Measurements from ENCODE around the gene PAIP1. TPM values are rescaled to one million over a fixed set of nuclear protein-coding genes. Genes with fewer than 3 reads are reported as not detected.
"Not testable (repeated sequence)": the region's sequence is repeated elsewhere in the genome, so short reads cannot be mapped to it uniquely, and the experiment has no call there.

PAIP1 gene
- total RNA-seq: 10 to 100 TPM; 34.0 to 42.9 TPM

GRCh38 chr5:43556857-43557542 is at the start of gene PAIP1:
PAIP1 (minus strand) TSS chr5:43557077; CDS start chr5:43556846, 231 bp downstream.
- peak within 1 kb of the TSS; percentile 77 for H3K4me3 Mint-ChIP-seq

GRCh38 chr5:43606351-43606750 is 49.5 kb upstream of the PAIP1 start:
- peaks cover 42% of the 10 kb centered on the region for H3K36me3 Mint-ChIP-seq
- H3K4me1 Mint-ChIP-seq: peaks cover 46% of the 10 kb centered on the region
- CTCF ChIA-PET: interaction anchor here (1.3 to 2.5 kb wide), 2 partner anchors 24 to 122 kb away, joined by 3 to 14 read pairs; partner anchors contain the start of gene TMEM267
- DNase-seq: no peak
- no peak overlapping the region for H3K4me3 Mint-ChIP-seq
- no peaks in the 10 kb centered on the region for H3K27me3 Mint-ChIP-seq
- no peak for ATAC-seq
- H3K27ac Mint-ChIP-seq: no peak overlapping the region
- peaks cover 2% of the 10 kb centered on the region for H3K9me3 Mint-ChIP-seq (ENCODE audit: low read depth)

More at GRCh38 chr5:43556857-43557542, at the start of gene PAIP1:
- ATAC-seq (peak; percentile 91), DNase-seq (peak; percentile 90)
- CTCF ChIA-PET: interaction anchor here (0.6 to 2.8 kb wide), 5 partner anchors 9 to 362 kb away, joined by 3 to 11 read pairs (median 3); partner anchors contain the start of gene TMEM267
- H3K4me1 Mint-ChIP-seq: peaks cover 15% of the 10 kb centered on the region
- H3K27ac Mint-ChIP-seq: peak within 1 kb of the TSS; percentile 91
- H3K9me3 Mint-ChIP-seq (ENCODE audit: low read depth): no peaks in the 10 kb centered on the region
- H3K36me3 Mint-ChIP-seq: peaks cover 1% of the 10 kb centered on the region
- H3K27me3 Mint-ChIP-seq: peaks cover 9% of the 10 kb centered on the region

- Mint-ChIP-seq H3K27me3 (no peaks in the 10 kb centered on the region), H3K27ac (no peak overlapping the region), H3K4me3 (peak overlapping the region; percentile 94), H3K4me1 (peaks cover 50% of the 10 kb centered on the region), H3K9me3 (ENCODE audit: low read depth) (peaks cover 2% of the 10 kb centered on the region), H3K36me3 (peaks cover 36% of the 10 kb centered on the region)
- no peak for DNase-seq
- CTCF ChIA-PET: interaction anchor here (1.4 to 2.5 kb wide), 2 partner anchors 26 to 120 kb away, joined by 3 to 14 read pairs; no protein-coding TSS in a partner anchor
- ATAC-seq: no peak
These were observed 47.8 kb upstream of the PAIP1 start for GRCh38 chr5:43604699-43605098.

GRCh38 chr5:43603344-43604217 is 46.7 kb upstream of the PAIP1 start:
- H3K36me3 Mint-ChIP-seq: peaks cover 31% of the 10 kb centered on the region
- ATAC-seq (peak; percentile 66), DNase-seq (peak; percentile 84)
- H3K4me1 Mint-ChIP-seq: peaks cover 45% of the 10 kb centered on the region
- H3K27me3 Mint-ChIP-seq: no peaks in the 10 kb centered on the region
- peak overlapping the region; percentile 94 for H3K4me3 Mint-ChIP-seq
- H3K9me3 Mint-ChIP-seq (ENCODE audit: low read depth): peaks cover 2% of the 10 kb centered on the region
- CTCF ChIA-PET: interaction anchor here (0.9 to 2.0 kb wide), 6 partner anchors 10 to 119 kb away, joined by 3 to 10 read pairs (median 4); partner anchors contain the start of gene C5orf34
- peak overlapping the region; percentile 86 for H3K27ac Mint-ChIP-seq

- H3K27me3 Mint-ChIP-seq: no peaks in the 10 kb centered on the region
- H3K9me3 Mint-ChIP-seq (ENCODE audit: low read depth): peaks cover 2% of the 10 kb centered on the region
- DNase-seq: peak; percentile 86
- peaks cover 29% of the 10 kb centered on the region for H3K36me3 Mint-ChIP-seq
- peak within 1 kb of the TSS; percentile 94 for H3K4me3 Mint-ChIP-seq
- CTCF ChIA-PET: interaction anchor here (0.9 to 2.0 kb wide), 4 partner anchors 11 to 87 kb away, joined by 3 to 10 read pairs (median 4); partner anchors contain the start of gene C5orf34
- peaks cover 40% of the 10 kb centered on the region for H3K4me1 Mint-ChIP-seq
- peak within 1 kb of the TSS; percentile 86 for H3K27ac Mint-ChIP-seq
- peak; percentile 91 for ATAC-seq
These were observed 45.8 kb upstream of the PAIP1 start, which contains the start of gene NNT for GRCh38 chr5:43602461-43603343. NNT (plus strand) TSS chr5:43603180; CDS start chr5:43609196, 6,016 bp downstream.

- Mint-ChIP-seq H3K36me3 (peaks cover 24% of the 10 kb centered on the region), H3K4me1 (peaks cover 34% of the 10 kb centered on the region), H3K27ac (peak overlapping the region; percentile 86), H3K9me3 (ENCODE audit: low read depth) (peaks cover 2% of the 10 kb centered on the region), H3K27me3 (no peaks in the 10 kb centered on the region), H3K4me3 (peak overlapping the region; percentile 94)
- CTCF ChIA-PET: no interaction called here
- ATAC-seq: no peak
- no peak for DNase-seq
These were observed 44.8 kb upstream of the PAIP1 start for GRCh38 chr5:43601454-43602260.

- DNase-seq; ATAC-seq; CTCF ChIA-PET; H3K27ac Mint-ChIP-seq; H3K27me3 Mint-ChIP-seq; H3K4me3 Mint-ChIP-seq; H3K9me3 Mint-ChIP-seq (ENCODE audit: low read depth): not testable (repeated sequence)
- Mint-ChIP-seq H3K4me1 (peaks cover 19% of the 10 kb centered on the region), H3K36me3 (peaks cover 14% of the 10 kb centered on the region)
These were observed 42.0 kb upstream of the PAIP1 start for GRCh38 chr5:43598927-43599326.

GRCh38 chr5:43592363-43592762 is 35.5 kb upstream of the PAIP1 start:
- Mint-ChIP-seq H3K4me1 (peaks cover 6% of the 10 kb centered on the region), H3K4me3 (no peak overlapping the region), H3K27ac (no peak overlapping the region), H3K9me3 (ENCODE audit: low read depth) (no peaks in the 10 kb centered on the region), H3K36me3 (peaks cover 12% of the 10 kb centered on the region), H3K27me3 (no peaks in the 10 kb centered on the region)
- CTCF ChIA-PET: no interaction called here
- DNase-seq: no peak
- no peak for ATAC-seq

- H3K4me3 Mint-ChIP-seq: no peak overlapping the region
- H3K27ac Mint-ChIP-seq: no peak overlapping the region
- peaks cover 13% of the 10 kb centered on the region for H3K36me3 Mint-ChIP-seq
- H3K9me3 Mint-ChIP-seq (ENCODE audit: low read depth): no peaks in the 10 kb centered on the region
- H3K27me3 Mint-ChIP-seq: no peaks in the 10 kb centered on the region
- ATAC-seq (no peak), DNase-seq (no peak)
- CTCF ChIA-PET: no interaction called here
- H3K4me1 Mint-ChIP-seq: peaks cover 6% of the 10 kb centered on the region
These were observed 33.8 kb upstream of the PAIP1 start for GRCh38 chr5:43590700-43591099.

GRCh38 chr5:43589310-43589709 is 32.4 kb upstream of the PAIP1 start:
- peaks cover 12% of the 10 kb centered on the region for H3K36me3 Mint-ChIP-seq
- H3K9me3 Mint-ChIP-seq (ENCODE audit: low read depth): no peaks in the 10 kb centered on the region
- H3K4me1 Mint-ChIP-seq: peaks cover 6% of the 10 kb centered on the region
- ATAC-seq (no peak), DNase-seq (no peak)
- H3K27me3 Mint-ChIP-seq: no peaks in the 10 kb centered on the region
- CTCF ChIA-PET: no interaction called here
- H3K4me3 Mint-ChIP-seq: no peak overlapping the region
- no peak overlapping the region for H3K27ac Mint-ChIP-seq

- Mint-ChIP-seq H3K36me3 (peaks cover 12% of the 10 kb centered on the region), H3K9me3 (ENCODE audit: low read depth) (no peaks in the 10 kb centered on the region), H3K4me1 (peaks cover 6% of the 10 kb centered on the region), H3K27ac (no peak overlapping the region), H3K4me3 (no peak overlapping the region), H3K27me3 (no peaks in the 10 kb centered on the region)
- ATAC-seq (no peak), DNase-seq (no peak)
- CTCF ChIA-PET: no interaction called here
These were observed 32.0 kb upstream of the PAIP1 start for GRCh38 chr5:43588842-43589241.

GRCh38 chr5:43584166-43584699 is 27.4 kb upstream of the PAIP1 start:
- H3K27me3 Mint-ChIP-seq: no peaks in the 10 kb centered on the region
- DNase-seq (no peak), ATAC-seq (no peak)
- H3K36me3 Mint-ChIP-seq: peaks cover 11% of the 10 kb centered on the region
- CTCF ChIA-PET: no interaction called here
- H3K27ac Mint-ChIP-seq: no peak overlapping the region
- H3K4me1 Mint-ChIP-seq: no peaks in the 10 kb centered on the region
- no peak overlapping the region for H3K4me3 Mint-ChIP-seq
- no peaks in the 10 kb centered on the region for H3K9me3 Mint-ChIP-seq (ENCODE audit: low read depth)

Measured in activated CD8-positive, alpha-beta memory T cell treated with anti-CD3 and anti-CD28 coated beads, Interleukin-2, amount 10 ng/mL, durations not matched to agents 7 days and 5 days (primary cell).